HEK293 (cell line): ENCODE measurements around the gene FOXN3.

ENCODE experiments used
- BCL11B ChIP-seq: fragments of 450-650 bp; formaldehyde crosslinking; IDR thresholded peaks from 2 replicates; pipeline ENCODE4 v1.5.1; 2016; ENCODE audit warnings: low read depth, missing biosample characterization, missing genetic modification characterization
- CTCF ChIP-seq: fragments of 450-650 bp; formaldehyde crosslinking; IDR thresholded peaks from 2 replicates; pipeline ENCODE4 v1.5.1; 2016; ENCODE audit warnings: missing biosample characterization, missing genetic modification characterization
- HIC1 ChIP-seq: fragments of 450-650 bp; formaldehyde crosslinking; IDR thresholded peaks from 2 replicates; pipeline ENCODE4 v1.5.1; 2016; ENCODE audit warnings: missing biosample characterization, missing genetic modification characterization
- PATZ1 ChIP-seq: fragments of 450-650 bp; formaldehyde crosslinking; IDR thresholded peaks from 2 replicates; pipeline ENCODE4 v1.5.1; 2016; ENCODE audit warnings: missing biosample characterization, missing genetic modification characterization
- ZNF138 ChIP-seq: fragments of 450-650 bp; formaldehyde crosslinking; IDR thresholded peaks from 2 replicates; pipeline ENCODE4 v1.5.1; 2016; ENCODE audit warnings: missing biosample characterization, missing genetic modification characterization, borderline replicate concordance
- ZNF148 ChIP-seq: fragments of 450-650 bp; formaldehyde crosslinking; IDR thresholded peaks from 2 replicates; pipeline ENCODE4 v1.5.0; 2017; ENCODE audit warnings: missing biosample characterization, missing genetic modification characterization, borderline replicate concordance
- ZNF26 ChIP-seq: fragments of 450-650 bp; formaldehyde crosslinking; IDR thresholded peaks from 2 replicates; pipeline ENCODE4 v1.5.1; 2016; ENCODE audit warnings: missing biosample characterization, missing genetic modification characterization
- ZNF510 ChIP-seq: fragments of 450-650 bp; formaldehyde crosslinking; IDR thresholded peaks from 2 replicates; pipeline ENCODE4 v1.5.1; 2018; ENCODE audit warnings: mild to moderate bottlenecking, missing genetic modification characterization, missing biosample characterization; ENCODE audit not compliant: insufficient replicate concordance
- ZNF580 ChIP-seq: fragments of 450-650 bp; formaldehyde crosslinking; IDR thresholded peaks from 2 replicates; pipeline ENCODE4 v1.5.1; 2016; ENCODE audit warnings: missing biosample characterization, missing genetic modification characterization
- ZNF707 ChIP-seq: fragments of 450-650 bp; formaldehyde crosslinking; IDR thresholded peaks from 2 replicates; pipeline ENCODE4 v1.5.1; 2016; ENCODE audit warnings: missing biosample characterization, missing genetic modification characterization

- TF ChIP-seq CTCF (tag by site-specific recombination) (no peak), ZNF707 (tag by site-specific recombination) (no peak), BCL11B (no peak), ZNF580 (tag by site-specific recombination) (no peak), ZNF148 (tag by site-specific recombination) (no peak), ZNF138 (no peak), PATZ1 (tag by site-specific recombination) (no peak), ZNF26 (no peak), HIC1 (tag by site-specific recombination) (no peak), ZNF510 (no peak)
These were observed 160.1 kb downstream of the FOXN3 start for GRCh38 chr14:89256951-89257350.
